SKM-1 treated with dmso at 0.1 percent for 144 hours (cell line): Measurements from ENCODE around the gene SH3RF3.

Experiments
- DNase-seq: peaks from one replicate; lab custom pipeline; 2025; ENCODE audit not compliant: unreplicated experiment; lab: John Stamatoyannopoulos, UW

The SH3RF3 gene

DNA sequence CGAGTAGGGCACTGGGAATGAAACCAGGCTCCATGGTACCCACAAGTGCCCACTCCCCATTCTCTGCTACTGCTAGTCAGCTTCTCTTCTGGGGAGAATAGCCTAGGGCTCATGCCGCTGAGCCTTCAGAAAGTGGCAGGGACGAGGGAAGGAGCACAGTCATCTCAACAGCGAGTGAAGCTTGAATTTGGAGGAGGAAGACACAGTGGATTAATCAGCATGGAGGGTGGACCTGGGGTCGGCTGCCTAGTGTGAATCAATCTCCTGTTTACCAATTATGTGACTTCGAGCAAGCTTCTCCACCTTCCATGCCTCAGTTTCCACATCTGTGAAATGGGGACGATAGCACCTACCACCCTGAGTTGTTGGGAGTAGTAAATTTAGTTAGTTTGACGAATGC is 327.8 kb downstream of the SH3RF3 start:
- DNase-seq = no peak

DNA sequence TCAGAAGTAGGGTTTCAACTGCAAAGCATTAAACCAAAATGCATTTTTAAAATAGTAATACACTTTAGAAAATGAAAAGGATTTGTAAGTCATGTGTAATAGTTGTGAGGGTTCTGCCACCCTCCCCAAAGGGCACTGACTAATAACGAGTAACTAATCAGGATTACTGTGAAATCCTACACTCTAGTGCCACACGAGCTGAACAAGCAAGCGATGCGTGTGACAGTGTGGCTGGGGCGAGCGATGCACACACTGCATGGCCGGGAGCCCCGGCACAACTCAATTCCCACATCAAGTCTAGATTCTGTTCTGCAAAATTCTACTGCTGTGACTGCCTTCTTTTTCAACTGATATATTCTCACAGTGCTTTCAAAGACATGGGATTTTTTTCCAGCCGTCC is 328.4 kb downstream of the SH3RF3 start:
- DNase-seq = no peak

DNA sequence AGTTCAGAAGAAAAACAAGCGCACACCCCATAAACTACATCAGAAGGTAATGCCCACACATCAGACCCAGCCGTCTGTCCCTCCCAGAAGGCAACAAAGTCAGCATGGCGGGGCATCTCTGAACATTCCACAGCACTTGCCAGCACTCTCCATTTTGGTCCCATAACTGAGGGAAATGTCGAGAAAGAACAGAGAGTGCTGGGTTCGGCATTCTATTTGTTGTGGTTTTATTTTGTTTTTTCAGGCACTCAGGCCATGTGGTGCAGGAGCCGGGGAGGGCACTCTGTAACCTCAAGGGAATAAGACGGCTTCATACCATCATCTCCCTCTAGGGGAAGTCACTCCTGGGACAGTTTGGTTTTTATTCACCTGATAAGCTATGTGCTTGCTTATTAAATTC is 328.8 kb downstream of the SH3RF3 start:
- DNase-seq = no peak

DNA sequence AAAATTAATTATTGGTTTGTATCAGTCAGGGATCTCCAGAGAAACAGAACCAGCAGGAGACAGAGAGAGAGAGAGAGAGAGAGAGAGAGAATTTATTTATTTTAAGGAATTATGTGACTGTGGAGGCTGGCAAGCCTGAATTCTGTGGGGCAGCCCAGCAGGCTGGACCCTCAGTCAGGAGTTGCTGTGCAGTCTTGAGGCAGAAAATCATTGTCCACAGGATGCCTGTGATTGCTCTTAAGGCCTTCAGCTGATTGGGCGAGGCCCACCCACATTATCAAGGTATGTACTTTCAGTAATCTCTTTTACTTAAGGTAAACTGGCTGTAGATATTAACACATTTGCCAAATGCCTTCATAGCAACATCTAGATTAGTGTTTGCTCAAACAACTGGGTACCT is 329.5 kb downstream of the SH3RF3 start:
- DNase-seq = no peak

DNA sequence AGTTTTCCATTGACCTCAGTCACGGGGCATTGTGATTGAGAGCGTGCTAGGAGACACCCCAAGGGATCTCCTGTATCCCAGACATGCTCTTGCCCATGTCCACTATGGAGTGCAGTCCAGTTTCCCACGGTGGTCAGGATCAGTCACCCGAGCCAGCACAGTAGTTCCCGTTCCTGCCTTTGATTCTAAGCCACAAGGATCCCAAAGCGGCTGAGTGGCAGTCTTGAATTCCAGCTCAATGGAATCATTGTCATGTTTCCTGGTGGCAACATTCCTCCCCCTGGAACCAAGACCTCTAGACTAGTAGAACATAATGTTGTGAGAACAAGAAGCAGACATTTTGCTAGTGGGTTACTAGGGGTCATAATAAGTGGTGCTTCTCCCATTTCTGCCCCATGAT is 330.5 kb downstream of the SH3RF3 start:
- no peak for DNase-seq

DNA sequence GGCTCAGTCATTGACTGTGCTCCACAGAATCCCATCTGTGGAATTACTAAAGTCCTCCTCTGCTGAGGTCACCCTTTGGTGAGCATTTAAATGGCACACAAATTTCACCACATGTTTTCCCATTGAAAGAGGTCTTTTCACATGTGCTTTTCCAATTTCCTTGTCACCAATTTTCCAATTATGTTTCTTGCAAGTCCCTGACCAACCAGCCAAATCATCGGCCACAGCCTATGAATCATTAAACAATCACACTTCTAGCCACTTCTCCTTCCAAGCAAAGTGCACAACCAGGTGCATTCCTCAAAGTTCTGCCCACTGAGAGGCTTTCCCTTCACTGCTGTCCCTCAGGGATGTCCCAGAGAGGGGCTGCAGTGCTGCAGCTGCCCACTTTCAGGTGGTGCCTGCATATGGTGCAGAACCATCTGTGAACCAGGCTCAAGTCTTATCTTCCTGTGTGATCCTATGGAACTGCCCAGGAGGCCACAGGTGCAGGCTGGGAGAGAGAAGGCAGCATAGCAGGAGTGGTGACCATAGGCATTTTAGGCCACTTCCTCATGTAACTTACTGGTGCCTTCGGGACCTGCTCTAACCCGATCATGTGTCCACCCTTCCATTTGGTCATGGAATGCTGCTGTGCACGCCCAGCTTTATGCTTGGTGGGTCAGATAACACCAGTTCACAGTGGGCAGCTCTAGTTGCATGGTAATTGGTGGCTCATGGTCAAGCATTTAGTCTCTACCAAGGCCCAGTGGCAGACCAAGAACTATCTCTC is 331.7 kb downstream of the SH3RF3 start:
- DNase-seq = no peak

DNA sequence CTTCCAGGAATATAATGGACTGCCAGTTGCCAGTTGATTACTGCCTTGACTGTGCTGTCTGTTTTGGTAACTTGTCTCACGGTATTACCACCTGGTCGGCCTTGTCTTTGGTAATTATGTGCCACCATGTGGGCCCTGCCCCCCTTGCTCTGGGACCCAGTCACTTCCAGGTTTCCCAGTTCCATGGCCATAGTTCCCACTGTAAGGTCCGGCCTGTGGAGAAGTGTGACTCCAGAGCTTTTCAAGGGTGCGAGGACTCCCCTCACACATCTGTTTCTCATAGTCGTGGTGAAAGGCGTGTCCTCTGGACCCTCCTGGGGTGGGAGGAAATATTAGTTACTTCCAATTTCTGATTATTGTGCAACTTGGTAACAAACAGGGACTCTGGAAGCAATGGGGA is 334.2 kb downstream of the SH3RF3 start:
- DNase-seq = no peak

DNA sequence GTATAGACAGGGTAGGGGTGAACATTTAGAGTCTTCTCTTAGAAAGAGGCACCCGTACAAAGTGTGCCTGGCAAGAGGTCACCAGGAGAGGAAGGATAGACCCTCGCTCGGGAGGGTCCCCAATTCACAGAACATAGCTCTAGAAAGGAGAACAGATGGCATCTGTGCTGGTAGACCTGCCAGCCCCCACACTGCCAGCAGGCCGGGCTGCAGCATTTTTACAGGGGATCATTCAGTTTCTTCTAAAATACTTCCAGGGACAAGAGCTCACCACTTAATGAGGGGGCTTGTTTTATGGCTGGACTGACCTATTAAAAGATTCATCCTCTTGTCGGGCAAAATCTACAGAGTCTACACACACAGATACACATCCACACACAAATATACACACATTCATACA is 334.9 kb downstream of the SH3RF3 start:
- DNase-seq = no peak

DNA sequence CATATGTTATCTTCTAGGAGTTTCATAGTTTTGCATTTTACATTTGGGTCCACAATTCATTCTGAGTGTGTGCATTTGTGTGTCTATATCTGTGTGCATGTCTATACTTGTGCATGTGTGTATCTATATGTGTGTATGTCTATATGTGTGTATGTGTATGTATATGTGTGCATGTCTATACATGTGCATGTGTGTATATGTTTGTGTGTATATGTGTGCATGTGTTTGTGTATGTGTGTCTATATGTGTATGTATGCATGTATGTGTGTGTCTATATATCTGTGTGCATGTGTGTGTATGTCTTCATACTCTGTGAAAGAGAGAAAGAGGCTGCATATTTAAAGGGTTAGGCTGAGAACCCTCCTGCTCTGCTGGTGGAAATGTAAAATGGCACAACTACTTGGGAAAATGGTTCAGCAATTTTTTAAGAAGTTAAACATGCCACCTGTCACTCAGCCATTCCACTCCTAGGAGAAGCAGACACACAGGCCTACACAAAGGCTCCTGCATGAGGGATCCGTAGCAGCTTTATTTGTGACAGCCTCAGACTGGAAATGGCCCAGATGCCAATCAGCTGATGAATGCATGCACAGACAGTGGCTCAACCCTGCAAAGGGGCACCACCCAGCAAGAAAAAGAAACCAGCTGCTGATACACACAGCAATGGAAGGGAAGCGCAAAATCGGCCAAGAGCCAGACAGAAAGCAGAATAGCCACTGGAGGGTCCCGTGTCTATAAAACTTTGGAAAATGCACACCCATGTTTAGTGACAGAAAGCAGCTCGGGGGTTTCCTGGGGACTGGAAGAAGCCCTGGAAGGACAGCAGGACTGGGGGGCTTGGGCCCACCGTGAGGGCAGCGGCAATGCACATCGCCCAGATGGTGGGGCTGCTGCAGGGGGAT is 337.9 kb downstream of the SH3RF3 start:
- no peak for DNase-seq

DNA sequence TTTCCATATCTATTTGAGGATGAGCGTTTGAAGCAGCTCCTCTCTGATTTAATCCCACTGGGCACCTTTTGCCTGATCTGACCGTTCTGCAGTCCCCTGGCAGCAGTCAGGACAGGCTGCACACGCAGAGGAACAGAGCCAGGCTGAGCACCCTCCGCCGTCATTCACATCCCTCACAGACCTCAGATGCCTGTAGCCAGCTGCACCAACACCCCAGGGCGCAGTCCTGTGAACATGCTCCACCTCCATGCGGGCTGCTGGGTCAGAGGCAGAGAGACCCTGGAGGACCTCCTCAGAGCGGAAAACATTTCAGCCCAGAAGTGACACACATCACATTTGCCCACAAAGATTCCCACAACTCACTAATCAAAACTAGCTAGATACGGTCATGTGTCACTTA is 338.7 kb downstream of the SH3RF3 start:
- no peak for DNase-seq

DNA sequence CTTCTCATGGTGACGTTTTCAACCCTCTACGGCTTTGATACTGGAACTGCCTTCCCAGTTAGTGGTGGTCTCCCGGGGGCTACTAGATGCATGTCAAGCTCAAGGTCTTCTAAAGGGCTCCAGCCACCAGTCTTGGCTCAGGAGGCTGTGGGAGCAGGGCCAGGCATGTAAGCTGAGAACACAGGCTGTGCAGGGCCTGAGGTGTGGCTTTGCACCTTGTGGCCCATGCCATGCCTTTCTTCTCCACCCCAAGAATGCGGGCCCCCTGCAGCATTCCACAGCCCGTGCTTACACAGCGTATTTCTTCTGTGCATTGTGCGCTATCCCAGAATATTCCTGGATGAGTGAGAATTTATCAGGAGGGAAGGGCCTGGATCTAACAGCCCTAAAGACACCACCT is 339.9 kb downstream of the SH3RF3 start:
- DNase-seq = no peak

DNA sequence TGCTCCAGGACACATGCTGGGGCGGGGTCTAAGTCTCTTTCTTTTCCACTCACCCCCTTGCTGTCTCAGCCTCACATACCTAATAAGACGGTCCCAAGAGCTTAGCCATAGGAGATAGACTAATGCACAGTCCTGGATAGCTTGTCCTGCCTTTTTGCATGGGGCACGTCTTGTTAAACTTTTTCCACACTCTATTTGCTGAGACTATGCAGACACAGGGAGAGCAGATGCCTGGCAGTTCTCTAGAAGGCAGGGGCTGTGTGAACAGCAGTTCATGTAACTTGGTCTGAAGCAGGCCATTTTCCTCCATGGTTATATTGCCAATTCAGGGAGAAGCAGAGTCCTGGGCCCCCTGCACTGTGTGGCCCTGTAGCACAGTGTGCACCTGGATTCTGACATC is 342.7 kb downstream of the SH3RF3 start:
- no peak for DNase-seq

DNA sequence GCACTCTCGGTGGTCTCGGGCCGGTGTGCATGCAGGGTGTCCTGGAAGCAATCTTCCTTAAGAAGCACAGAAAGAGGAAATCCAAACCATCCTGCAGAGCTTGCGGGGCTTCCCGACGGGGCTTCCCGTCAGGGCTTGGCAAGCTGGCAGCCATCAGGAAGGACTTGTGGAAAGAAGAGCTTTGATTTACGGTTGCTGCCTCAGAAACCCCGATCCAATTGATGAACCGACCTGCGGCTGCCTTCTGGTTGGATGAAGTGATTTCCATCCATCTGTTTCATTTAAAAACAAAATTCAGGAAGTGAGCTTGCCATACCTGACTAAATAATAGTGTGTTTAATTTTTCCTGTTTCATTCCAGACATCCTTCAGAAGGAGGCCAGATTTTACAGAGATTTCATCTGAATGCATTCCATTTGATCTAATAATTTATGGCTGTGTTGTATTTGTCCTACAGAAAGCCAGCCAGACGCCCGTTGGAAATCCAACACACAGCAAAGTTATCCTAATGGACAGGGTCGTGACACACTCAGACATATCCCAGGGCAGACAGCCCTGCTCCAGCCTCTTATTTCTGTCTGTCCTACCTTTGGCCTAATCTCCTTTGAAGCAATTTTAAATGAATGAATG is 343.4 kb downstream of the SH3RF3 start:
- DNase-seq = no peak

DNA sequence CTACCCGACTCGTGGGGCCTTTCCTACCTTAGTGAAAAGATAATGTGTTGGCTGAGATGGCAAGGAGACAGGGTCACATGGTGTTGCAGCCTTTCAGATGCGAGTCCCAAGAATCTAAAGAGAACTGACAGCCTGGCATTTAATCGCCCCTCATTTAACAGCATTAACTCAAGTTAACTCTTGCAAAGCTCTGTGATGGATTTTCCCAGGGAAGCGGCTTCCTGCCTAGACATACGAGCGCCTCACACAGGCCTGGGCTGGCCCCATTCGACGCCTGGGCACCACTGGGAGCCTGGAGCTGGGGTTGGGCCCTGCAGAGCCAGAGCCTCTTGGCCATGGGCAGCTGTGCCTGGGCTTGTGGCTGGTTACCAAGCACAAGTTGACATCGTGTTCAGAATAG is 344.0 kb downstream of the SH3RF3 start:
- no peak for DNase-seq

DNA sequence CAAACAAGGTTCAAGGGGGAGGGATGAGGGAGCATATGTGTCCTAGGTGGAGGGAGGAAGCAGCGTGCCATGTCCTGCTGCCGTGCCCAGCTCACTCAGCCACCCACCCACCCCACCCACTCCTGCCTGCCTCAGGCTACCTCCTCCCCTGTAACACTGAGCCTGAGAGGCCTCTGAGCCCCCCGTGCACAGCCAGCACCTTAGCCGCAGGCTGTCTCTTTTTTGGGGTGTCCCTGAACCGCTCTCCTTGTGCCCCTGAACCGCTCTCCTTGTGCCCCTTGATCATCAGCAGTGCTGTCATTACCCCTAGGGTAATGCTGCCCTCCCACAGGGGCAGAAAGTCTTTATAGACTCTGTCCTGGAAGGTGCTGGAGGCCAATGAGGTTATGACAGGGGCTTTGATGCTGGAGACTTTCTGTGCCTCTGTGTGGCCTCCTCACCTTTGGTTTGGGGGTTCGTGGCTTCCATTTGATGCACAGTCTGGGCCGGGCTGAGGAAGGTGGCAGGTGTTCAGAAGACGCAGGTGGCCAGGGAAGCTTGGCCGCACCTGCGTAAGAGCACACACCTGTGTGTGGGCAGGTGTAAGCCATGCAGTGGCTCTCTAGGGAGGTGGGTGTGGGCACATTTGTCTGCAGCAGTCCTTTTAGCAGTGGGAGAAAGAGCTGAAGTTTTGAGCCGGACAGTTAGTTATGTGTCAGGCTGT is 344.8 kb downstream of the SH3RF3 start:
- DNase-seq = no peak

DNA sequence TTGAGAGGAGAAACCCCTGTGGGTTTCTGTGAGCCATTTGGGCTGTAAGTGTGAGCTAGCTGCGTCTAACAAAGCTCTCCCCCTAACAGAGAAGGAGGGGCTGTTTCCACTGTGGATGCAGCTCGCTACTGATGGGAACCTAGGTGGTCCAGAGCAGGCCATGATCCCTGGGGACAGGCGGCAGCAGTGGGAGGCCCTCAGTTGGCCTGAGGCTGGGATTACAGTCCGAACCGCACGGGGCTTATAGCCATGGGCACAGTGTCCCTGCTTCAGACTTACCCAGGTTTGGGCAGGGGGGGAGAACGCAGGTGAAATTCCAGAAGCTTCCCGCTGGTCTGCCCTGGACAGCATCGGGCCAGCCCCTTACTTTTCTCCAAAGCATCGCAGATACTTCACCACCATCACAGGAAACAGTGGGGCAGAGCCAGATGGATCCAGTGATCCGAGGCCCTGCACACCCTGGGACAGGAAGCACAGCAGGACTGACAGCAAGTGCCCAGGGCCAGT is 345.4 kb downstream of the SH3RF3 start:
- DNase-seq = no peak

DNA sequence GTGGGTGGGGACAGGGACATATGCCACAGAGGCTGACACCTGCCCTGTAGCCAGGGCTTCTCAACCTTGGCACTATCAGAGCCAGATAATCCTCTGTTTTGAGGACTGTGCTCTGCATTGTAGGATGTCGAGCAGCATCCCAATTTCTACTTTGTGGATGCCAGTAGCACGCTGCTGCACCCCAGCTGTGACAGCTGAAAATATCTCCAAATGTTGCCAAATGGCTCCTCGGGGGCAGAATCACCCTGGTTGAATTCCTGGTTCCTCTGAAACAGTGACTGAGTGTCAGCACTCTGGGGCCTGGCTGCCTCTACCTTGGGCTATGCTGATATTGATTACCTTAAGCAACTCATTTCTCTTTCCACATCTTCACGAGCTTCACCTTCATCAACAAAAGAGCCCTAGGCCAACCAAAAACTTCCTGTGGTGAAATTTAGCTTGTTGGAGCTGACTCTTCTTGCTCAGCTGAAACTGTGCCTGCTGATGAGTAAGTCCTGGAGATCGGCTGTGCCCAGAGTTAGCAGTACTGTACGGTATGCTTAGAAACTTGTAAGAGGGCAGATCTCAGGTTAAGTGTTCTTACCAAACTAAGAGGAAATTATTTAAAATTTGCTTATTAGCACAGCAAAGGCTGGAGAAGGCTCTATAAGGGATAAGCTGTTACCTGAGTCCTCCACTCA is 346.7 kb downstream of the SH3RF3 start:
- DNase-seq = no peak

DNA sequence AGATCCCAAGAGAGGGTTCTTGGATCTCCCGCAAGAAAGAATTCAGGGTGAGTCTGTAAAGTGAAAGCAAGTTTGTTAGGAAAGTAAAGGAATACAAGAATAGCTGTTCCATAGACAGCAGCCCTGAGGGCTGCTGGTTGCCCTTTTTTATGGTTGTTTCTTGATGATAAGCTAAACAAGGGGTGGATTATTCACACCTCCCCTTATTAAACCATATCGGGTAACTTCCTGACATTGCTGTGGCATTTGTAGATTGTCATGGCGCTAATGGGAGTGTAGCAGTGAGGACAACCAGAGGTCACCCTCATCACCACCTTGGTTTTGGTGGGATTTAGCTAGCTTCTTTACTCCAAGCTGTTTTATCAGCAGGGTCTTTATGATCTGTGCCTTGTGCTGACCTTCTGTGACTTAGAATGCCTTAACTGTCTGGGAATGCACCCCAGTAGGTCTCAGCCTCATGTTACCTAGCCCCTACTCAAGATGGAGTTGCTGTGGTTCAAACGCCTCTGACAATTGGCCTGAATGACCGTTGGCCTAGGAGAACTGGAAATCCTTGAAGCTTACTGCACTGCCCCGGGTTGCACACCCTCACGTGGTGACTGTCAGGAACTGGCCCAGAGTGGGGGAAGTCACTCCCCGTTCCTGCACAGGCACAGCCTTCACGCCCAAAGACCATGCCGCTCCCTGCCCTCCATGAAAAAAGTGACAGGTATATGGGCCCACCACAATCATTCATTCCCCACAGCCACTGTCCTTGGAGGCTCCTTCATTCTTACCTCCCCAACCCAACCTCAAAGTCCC is 347.8 kb downstream of the SH3RF3 start:
- DNase-seq = no peak

DNA sequence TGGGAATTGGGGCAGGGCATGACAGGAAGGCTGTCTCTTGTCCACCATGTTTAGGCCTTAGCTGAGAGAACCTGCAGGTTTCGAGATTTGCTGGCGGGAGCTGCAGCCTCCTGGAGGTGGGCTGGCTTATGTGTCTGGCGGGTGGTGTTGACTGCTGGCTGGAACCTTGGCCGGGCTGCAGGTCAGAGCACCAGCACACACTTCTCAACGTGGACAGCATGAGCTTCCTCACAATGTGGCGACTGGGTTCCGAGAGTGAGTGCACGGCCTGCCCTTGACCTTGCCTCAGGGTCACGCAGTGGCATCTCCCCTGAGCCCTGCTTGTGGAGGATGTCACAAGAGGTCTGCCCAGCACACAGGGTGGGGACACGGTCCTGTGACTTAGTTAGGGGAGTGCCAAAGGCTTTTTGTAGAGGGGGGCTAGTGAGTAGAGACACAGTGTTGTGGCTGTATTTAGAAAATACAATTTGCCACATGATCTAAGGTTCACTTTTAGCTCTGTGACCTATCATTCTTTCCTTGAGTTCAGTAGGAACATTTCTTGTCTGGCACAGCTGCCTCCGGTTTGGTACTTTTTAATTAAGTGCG is 350.0 kb downstream of the SH3RF3 start:
- no peak for DNase-seq
